Left renal pelvis (tissue), 4 donors: ENCODE results near the gene THEMIS. TPM values are rescaled to one million over a fixed set of nuclear protein-coding genes. Genes with fewer than 3 reads are reported as not detected.
"Not testable (repeated sequence)": the region's sequence is repeated elsewhere in the genome, so short reads cannot be mapped to it uniquely, and the experiment has no call there.

Experiments
- DNase-seq, 4 donors: peaks; one replicate each; pipeline ENCODE4 v3.0.0-alpha.2; 2013; ENCODE audit warnings: low read depth in 4 of 4, low spot score in 3 of 4
- polyA plus RNA-seq, 4 donors: library from polyadenylated mRNA; unstranded; fragments of 120-200 nt; gene quantifications; one replicate each; pipeline ENCODE4 v1.2.1, GENCODE V29; 2013; ENCODE audit not compliant: insufficient read length in 4 of 4

Gene THEMIS
- polyA plus RNA-seq, 4 donors, result 0.06 to 0.16 (median 0.08) TPM; not detected in 1

GRCh38 chr6:127738423-127738822, 162.4 kb downstream of the THEMIS start:
- no peak for DNase-seq

- DNase-seq, result no peak
These were observed 163.1 kb downstream of the THEMIS start for GRCh38 chr6:127737768-127738167.

DNA sequence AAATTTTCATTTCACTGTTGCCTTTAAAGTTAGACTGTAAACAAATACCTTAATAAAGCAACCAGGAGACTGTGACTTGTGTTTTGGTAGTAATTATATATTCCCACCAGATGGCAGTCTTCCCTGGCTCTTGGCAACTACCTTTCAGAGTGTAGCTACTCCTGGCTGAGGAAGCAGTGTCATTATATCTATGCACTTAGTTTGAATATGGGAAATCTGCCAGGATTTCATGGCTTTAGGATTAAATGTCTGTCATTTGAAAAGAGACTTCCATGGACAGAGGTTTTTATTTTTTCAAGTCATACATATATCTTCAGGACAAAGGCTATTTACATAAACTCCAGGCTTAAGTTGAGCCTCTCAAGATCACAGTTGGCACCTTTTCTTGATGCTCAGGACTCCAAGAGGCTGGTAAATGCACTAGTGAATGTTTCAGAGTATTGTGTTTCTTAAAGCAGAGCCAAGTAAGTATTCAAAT, 163.8 kb downstream of the THEMIS start:
- DNase-seq, result peak; percentile 32 to 47 (median 38)

DNA sequence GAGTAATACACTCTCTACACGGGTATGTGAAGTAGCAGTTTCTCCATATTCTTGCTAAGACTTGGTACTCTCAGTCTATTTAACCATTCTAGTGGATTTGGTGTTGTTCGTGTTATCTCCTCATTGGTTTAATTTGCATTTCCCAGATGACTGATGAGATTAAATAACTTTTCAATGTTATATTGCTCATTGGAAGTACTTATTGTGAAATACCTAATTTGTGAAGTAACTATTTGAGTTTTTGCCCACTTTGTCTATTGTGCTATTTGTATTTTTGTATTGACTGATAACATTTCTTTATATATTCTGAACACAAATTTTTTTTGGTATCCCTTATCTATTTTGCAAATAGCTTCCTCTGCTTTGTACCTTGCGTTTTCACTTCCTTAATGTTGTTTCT, 167.9 kb downstream of the THEMIS start:
- DNase-seq, result no peak

GRCh38 chr6:127727260-127727953, 173.5 kb downstream of the THEMIS start:
- no peak for DNase-seq

GRCh38 chr6:127725821-127726220, 175.0 kb downstream of the THEMIS start:
- no peak for DNase-seq

DNA sequence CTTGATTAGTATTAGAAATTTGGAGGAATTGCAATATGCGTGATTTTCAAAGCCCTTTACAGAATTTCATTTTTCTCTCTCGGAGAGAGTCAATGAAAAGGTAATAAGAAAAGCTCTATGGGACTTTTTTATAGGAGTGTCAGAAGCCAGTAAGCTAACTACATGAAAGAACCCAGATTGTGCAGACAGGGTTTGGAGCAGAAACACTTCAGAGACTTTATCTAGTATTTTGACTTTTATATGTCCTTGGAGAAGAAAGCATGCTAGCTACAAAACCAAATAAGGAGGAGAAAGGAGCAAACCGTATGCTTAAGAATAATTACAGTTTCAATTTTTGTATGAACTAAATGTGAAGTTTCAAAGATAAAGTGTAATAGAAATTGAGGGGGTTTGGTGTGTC, 182.2 kb downstream of the THEMIS start:
- no peak for DNase-seq

- no peak for DNase-seq
These were observed 183.5 kb downstream of the THEMIS start for GRCh38 chr6:127717384-127717783.

DNA sequence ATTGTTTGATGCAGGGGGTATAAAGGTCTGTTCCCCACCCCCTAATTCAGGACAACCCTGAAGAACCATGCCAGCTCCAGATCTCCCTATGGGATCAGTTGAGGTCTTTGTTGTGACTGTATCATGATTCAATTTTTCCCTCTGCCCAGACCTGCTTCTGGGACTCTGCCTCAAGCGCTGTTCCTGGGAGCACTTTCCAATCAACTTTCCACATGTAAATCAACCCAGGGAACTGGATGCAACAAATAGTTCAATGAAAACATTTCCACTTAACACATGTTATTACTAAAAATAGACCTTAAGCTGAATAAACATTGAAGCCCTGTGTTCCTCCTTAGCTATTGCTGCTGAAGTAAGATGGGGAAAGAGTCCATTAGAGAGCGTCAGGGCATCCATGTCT, 184.4 kb downstream of the THEMIS start:
- DNase-seq, result no peak

GRCh38 chr6:127710668-127711067, 190.2 kb downstream of the THEMIS start:
- no peak for DNase-seq

DNA sequence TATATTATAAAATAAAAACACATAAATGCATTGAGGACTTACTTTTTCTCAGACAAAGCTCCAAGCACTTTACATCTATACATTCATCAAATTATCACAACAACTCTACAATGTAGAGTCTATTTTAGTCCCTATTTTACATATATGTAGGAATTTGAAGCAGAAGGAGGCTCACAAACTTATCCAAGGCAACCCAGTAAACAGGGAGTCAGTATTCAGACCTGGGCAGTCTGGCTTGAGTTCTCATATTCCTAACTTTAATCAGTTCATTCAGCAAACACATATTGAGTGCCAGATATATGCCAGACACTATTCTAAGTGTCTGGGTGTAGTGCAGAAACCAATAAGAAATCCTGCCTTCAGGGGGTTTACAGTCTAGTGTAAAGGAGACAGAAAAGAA, 194.6 kb downstream of the THEMIS start:
- DNase-seq, result no peak

GRCh38 chr6:127695108-127695507, 205.8 kb downstream of the THEMIS start:
- no peak for DNase-seq

- DNase-seq, result no peak
These were observed 209.7 kb downstream of the THEMIS start for GRCh38 chr6:127691146-127691545.

GRCh38 chr6:127690588-127690987, 210.3 kb downstream of the THEMIS start:
- no peak for DNase-seq

DNA sequence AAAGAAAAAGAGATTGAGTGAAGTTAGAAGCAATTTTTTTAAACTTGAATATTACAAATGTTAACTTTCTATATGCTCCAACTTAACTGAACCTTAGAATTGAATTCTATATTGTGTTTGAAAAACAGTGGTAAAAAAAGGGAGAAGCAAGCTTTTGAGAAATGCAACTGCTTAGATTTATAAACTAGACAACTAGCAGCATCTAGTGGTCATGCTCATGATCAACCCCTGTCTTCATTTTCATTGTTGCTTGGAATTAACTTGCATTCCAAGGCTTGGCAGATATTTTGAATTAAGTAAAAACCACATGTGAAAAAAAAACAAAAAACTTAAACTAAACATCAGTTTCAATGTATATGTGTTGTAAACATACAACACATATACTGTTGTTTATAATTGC, 210.8 kb downstream of the THEMIS start:
- DNase-seq, result no peak

DNA sequence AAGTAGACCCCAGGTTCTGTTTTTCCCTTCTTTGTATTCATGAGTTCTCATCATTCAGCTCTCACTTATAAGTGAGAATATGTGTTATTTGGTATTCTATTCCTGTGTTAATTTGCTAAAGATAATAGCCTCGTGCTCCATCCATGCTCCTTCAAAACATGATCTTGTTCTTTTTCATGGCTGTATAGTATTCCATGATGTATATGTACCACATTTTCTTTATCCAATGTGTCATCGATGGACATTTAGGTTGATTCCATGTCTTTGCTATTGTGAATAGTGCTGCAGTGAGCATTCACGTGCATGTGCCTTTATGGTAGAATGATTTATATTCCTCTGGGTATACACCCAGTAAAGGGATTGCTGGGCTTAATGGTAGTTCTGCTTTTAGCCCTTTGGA, 213.4 kb downstream of the THEMIS start:
- not testable (repeated sequence) for DNase-seq

DNA sequence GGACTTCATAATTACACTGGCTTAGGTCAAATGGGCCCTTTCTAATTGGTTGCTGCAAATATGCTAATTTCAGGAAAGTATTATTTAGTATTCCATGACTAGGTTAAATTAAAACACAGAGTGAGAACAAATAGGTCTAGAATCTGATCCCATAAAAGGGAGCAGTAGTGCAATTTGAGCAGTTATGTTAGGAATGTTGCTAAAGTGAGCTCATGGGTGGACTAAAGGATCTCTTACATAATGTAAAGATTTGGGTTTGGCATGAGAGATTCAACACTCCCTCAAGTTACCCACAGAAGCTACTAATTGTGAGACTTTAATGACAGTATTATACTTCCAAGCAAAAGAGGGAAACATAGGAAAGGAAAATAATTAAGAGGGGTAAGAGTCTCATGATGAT, 214.8 kb downstream of the THEMIS start:
- DNase-seq, result no peak

DNA sequence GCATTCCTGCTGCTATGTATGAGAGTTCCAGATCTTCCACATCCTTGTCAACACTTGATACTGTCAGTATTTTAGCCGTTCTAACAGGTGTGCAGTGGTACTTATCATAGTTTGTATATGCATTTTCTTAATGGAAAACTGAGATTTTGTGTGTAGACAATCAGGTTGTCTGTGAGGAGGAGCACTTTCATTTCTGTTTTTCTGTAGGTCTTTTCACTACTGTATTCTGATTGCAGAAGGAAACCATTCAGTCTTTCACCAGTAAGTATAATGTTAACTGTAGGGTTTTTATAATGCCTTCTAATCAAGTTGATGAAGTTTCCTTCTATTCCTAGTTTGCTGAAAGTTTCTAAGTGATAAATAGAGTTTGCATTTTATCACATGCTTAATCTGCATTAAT, 216.4 kb downstream of the THEMIS start:
- no peak for DNase-seq
